Lower leg skin (tissue), 4 donors: ENCODE results near the gene SOX21. TPM values are rescaled to one million over a fixed set of nuclear protein-coding genes. Genes with fewer than 3 reads are reported as not detected.

Source experiments
- DNase-seq, 2 donors: peaks; one replicate each; pipeline ENCODE4 v3.0.0-alpha.2; 2019; ENCODE audit warnings: low spot score in 2 of 2
- H3K4me3 ChIP-seq: fragments of 200-600 bp; sonication (generic); 2 replicates; pipeline ENCODE4 v1.5.1; 2017; ENCODE audit warnings: mild to moderate bottlenecking, low read depth; ENCODE audit not compliant: poor library complexity, severe bottlenecking
- CTCF ChIP-seq, 3 donors: fragments of 450-650 bp; IDR thresholded peaks; one replicate each; pipeline ENCODE4 v1.5.1; 2016; ENCODE audit warnings: antibody characterized with exemption in 3 of 3, mild to moderate bottlenecking in 3 of 3, moderate library complexity in 2 of 3
- POLR2A ChIP-seq, 2 donors: fragments of 450-650 bp; IDR thresholded peaks; one replicate each; pipeline ENCODE4 v1.6.1; 2016 to 2017; ENCODE audit warnings: antibody characterized with exemption in 2 of 2, mild to moderate bottlenecking in 1 of 2, moderate library complexity in 1 of 2
- WGBS, 2 donors: methylation state at CpG; one replicate each; pipeline ENCODE4 v1.1.5; 2018; 5-methylcytosine and 5-hydroxymethylcytosine counted together
- intact Hi-C: fragments of 100-400 bp; cut with DNase I; formaldehyde crosslinking; loops from one replicate; pipeline ENCODE4 v1.15.0; 2023; ENCODE audit warnings: low total_unique reads
- total RNA-seq, 4 donors: library from RNA; depleted of rRNA; stranded (reverse); fragments of >200 nt; gene quantifications; one replicate each; pipeline ENCODE4 v1.1.0, GENCODE V29; 2016

Gene SOX21
- total RNA-seq, 4 donors from 2014 or later: 20.5 to 28.0 (median 26.8) TPM

GRCh38 chr13:94706843-94707399 lies 5.4 kb downstream of the SOX21 start:
- TF ChIP-seq POLR2A (IDR thresholded peaks at IDR 0.05): no peak
- no peak for DNase-seq
- intact Hi-C loops: no loop called here
- WGBS, 2 donors: 37 to 50% methylated on average over 15 of the region's 15 CpGs
- no peak overlapping the region for H3K4me3 ChIP-seq

DNA sequence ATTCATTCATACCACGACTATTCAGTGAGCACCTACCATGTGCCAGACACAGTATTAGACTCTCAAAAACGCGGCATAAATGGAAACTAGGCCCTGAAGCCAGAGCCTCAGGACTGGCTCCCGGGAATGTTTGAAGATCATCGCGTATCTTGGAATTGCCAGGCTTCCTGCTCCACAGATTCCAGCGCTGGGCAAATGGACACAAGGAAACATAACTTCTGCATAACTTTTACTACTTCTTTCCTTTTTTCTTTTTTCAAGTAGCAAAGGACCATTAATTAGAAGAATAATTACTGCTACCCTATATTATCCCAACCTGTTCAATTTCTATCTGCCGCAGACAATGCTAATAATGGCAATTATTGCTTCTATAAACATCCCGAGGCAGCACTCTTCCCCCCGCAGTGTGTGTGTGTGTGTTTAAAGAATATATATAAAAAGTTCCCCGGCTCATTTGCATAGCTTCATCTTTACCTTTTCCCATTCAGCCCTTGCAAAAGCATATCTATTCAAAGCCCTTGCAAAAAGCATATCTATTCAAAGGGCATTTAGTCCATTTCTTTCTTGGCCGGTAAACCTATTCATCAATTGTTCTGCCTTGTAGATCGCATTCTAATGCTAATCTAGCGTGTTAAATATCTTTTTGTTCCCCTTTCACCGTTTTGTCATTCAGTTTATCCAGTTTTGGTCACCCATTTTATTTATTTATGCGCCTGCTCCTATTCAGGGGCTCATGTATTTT lies 6.1 kb downstream of the SOX21 start:
- intact Hi-C loops: no loop called here
- no peak for DNase-seq
- H3K4me3 ChIP-seq: no peak overlapping the region
- 42 to 48% methylated on average over 16 of the region's 16 CpGs for WGBS, 2 donors
- TF ChIP-seq POLR2A (IDR thresholded peaks at IDR 0.05) (no peak), CTCF (IDR thresholded peaks at IDR 0.05) (no peak)

GRCh38 chr13:94705081-94706030 lies 7.0 kb downstream of the SOX21 start:
- intact Hi-C loops: no loop called here
- no peak for TF ChIP-seq CTCF (IDR thresholded peaks at IDR 0.05)
- no peak for TF ChIP-seq POLR2A (IDR thresholded peaks at IDR 0.05)
- 32 to 43% methylated on average over 38 to 40 of the region's 40 CpGs for WGBS, 2 donors
- no peak overlapping the region for H3K4me3 ChIP-seq
- DNase-seq: no peak

DNA sequence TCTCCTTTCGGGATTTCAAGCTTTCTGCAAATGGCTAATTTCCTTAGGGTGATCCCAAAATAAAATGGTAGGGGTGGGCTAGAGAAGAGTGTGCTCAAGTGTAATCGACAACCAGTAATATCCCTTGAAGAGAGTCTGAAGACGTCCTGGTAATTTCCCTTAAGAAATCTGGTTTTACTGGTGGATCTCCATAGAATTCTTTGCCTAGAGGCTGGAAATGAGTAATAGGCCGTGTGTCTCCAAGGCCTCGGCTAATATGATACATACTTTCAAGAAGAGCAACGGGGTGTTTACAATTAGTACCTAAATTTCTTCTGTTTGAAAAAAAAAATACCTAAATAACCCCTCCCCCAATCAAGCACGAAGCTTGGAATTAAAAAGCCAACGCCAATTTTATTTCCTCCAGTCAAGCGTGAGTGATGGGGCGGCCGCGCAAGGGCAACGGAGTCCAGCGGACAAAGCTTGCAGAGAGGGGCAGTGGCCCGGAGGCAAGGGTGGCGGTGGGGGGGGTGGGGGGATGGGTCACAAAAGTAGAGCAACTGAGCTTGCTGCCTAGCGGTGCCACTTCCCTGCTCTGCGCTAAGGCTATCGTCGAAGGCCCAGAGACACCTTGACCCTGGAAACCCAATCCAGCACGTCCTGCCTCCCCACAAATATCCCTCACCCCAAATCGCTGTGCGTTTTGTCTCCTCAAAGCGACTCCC lies 7.8 kb downstream of the SOX21 start:
- no peak for TF ChIP-seq CTCF (IDR thresholded peaks at IDR 0.05)
- TF ChIP-seq POLR2A (IDR thresholded peaks at IDR 0.05): no peak
- 36 to 41% methylated on average over 24 of the region's 24 CpGs for WGBS, 2 donors
- no peak for DNase-seq
- intact Hi-C loops: no loop called here
- H3K4me3 ChIP-seq: no peak overlapping the region

DNA sequence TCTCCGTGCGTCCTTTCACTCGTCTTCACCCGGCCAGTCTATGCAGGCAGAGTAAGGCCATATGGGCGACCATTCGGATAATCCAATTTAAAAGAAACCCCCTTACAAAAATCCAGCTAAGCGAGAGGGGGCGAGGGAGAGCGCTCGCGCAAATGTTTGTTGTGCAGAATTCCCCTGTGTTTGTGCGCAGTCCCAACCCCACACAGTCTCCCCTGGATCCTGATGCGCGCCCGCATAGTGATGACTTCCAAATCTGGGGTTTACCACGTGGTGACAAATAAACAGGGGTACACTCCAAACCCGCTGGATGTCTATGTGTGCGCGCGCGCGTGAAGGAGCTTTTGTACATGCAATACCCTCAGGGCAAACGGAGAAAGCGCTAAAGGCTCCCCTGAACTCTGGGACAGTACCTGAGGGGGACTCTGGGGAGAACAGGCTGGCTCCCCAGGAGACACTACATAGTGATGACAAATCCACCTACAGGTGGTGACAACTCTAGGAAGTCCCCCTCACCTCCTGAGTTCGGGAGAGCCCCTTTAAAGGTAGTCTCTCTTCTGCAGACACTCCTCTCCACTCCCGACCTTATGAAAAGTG lies 8.5 kb downstream of the SOX21 start:
- TF ChIP-seq CTCF (IDR thresholded peaks at IDR 0.05): no peak
- TF ChIP-seq POLR2A (IDR thresholded peaks at IDR 0.05): no peak
- 14 to 42% methylated on average over 26 of the region's 26 CpGs for WGBS, 2 donors
- intact Hi-C loops: no loop called here
- DNase-seq: no peak
- no peak overlapping the region for H3K4me3 ChIP-seq
